Activated CD8-positive, alpha-beta T cell treated with anti-CD3 and anti-CD28 coated beads for 36 hours (primary cell): ENCODE data around the gene DAPK1. TPM values are rescaled to one million over a fixed set of nuclear protein-coding genes. Genes with fewer than 3 reads are reported as not detected.

Experiments used
- ATAC-seq: fragments of 200-7000 bp; cut with Tn5 transposase; one replicate; pipeline ENCODE4 v1.10.0; 2021; ENCODE audit warnings: mild to moderate bottlenecking, moderate library complexity
- CTCF ChIA-PET: fragments of 350-600 bp; sonication (Branson Sonifier 250); formaldehyde crosslinking; loops from one replicate; lab custom pipeline; 2021; ENCODE audit warnings: antibody characterized with exemption; lab: Charles Lee
- POLR2A ChIA-PET: fragments of 350-600 bp; sonication (Branson Sonifier 250); formaldehyde crosslinking; loops from one replicate; lab custom pipeline; 2021; ENCODE audit warnings: antibody characterized with exemption; lab: Charles Lee
- DNase-seq: peaks from one replicate; pipeline ENCODE4 v3.0.0-alpha.2; 2020
- H3K27ac Mint-ChIP-seq: one replicate; pipeline ENCODE4 v1.8.0; 2021; ENCODE audit warnings: mild to moderate bottlenecking, mixed read lengths
- H3K27me3 Mint-ChIP-seq: one replicate; pipeline ENCODE4 v1.8.0; 2021; ENCODE audit warnings: mixed read lengths
- H3K36me3 Mint-ChIP-seq: one replicate; pipeline ENCODE4 v1.8.0; 2021; ENCODE audit warnings: low read depth, mixed read lengths
- H3K4me1 Mint-ChIP-seq: one replicate; pipeline ENCODE4 v1.8.0; 2021; ENCODE audit warnings: low read depth, mixed read lengths
- H3K4me3 Mint-ChIP-seq: one replicate; pipeline ENCODE4 v1.8.0; 2021; ENCODE audit warnings: mild to moderate bottlenecking, moderate library complexity, mixed read lengths
- H3K9me3 Mint-ChIP-seq: one replicate; pipeline ENCODE4 v1.8.0; 2021; ENCODE audit warnings: mixed read lengths
- intact Hi-C: fragments of 100-400 bp; cut with micrococcal nuclease; formaldehyde crosslinking; loops from one replicate; pipeline ENCODE4 v1.10.0; 2022
- total RNA-seq, 2 experiments: library from RNA; stranded (reverse); gene quantifications; one replicate each; pipeline ENCODE4 v1.2.3, GENCODE V29; 2021
- TF ChIP-seq, protein P1 (sequence below): fragments of 200-600 bp; IDR thresholded peaks from one replicate; pipeline ENCODE4 v1.8.0; 2022; ENCODE audit warnings: antibody characterized with exemption, mild to moderate bottlenecking

The DAPK1 gene
- total RNA-seq, 2 experiments from 2014 or later = 1.7 to 2.1 TPM

DNA sequence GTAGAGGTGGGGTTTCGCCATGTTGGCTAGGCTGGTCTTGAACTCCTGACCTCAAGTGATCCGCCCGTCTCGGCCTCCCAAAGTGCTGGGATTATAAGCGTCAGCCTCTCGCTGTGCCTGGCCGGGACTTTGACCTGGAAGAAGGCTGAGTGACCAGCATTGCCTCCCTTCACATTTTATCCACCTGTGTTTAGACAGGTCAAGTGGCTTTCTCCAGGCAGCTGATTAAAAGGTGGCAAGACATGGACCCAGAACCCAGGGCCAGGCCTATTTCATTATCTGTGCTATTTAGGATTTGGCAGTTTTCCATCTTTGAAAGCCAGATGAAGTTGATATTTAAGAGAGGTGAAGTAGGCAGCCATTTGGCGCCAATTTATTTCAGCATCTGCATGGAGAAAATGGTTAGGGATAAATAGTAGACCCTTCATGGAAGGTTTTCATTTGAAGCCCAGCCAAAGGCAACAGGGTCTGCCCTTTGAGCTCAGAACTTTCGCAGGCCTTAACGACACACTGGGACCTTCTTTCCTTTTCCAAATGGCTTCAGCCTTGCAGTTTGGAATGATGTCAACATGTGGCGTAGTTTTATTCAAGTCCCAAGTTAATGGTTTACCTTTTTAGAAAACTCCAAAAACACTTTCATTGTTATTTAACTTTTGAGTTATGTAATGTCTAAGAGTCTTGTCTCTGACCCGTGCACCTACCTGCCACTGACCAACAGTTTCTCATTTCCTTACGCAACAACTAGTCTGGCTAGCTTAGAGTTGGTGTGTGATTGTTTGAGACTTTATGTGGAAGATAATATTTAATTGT lies 8.4 kb downstream of the DAPK1 start:
- Mint-ChIP-seq H3K4me3 (no peak overlapping the region), H3K27ac (no peak overlapping the region), H3K4me1 (peaks cover 6% of the 10 kb centered on the region), H3K36me3 (no peaks in the 10 kb centered on the region), H3K27me3 (peaks cover 9% of the 10 kb centered on the region), H3K9me3 (no peaks in the 10 kb centered on the region)
- ChIA-PET CTCF (no interaction called here), POLR2A (no interaction called here)
- TF ChIP-seq, protein P1, sequence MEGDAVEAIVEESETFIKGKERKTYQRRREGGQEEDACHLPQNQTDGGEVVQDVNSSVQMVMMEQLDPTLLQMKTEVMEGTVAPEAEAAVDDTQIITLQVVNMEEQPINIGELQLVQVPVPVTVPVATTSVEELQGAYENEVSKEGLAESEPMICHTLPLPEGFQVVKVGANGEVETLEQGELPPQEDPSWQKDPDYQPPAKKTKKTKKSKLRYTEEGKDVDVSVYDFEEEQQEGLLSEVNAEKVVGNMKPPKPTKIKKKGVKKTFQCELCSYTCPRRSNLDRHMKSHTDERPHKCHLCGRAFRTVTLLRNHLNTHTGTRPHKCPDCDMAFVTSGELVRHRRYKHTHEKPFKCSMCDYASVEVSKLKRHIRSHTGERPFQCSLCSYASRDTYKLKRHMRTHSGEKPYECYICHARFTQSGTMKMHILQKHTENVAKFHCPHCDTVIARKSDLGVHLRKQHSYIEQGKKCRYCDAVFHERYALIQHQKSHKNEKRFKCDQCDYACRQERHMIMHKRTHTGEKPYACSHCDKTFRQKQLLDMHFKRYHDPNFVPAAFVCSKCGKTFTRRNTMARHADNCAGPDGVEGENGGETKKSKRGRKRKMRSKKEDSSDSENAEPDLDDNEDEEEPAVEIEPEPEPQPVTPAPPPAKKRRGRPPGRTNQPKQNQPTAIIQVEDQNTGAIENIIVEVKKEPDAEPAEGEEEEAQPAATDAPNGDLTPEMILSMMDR = no peak
- ATAC-seq = no peak
- DNase-seq = no peak
- intact Hi-C loops = no loop called here

DNA sequence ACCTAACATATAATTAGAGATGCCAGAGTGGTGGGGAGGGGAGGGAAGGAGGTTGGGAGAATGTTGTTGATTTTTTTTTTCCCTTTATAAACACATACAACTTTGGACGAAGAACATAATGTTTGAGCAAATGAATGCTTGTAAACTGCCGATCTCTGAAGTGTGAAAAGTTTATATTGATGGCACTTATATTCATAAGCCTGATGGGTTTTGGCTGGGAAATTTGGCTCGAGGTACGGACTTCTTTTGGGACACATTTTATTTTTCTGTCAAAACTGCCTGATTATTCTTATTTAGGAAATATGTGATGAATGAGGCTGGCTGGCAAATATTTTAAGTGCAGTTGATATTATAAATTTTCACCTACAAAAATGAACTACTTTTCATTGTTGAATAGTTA lies 9.9 kb downstream of the DAPK1 start:
- CTCF ChIA-PET = interaction anchor here (0.7 kb wide), 1 partner anchor 62 kb away, joined by 4 read pairs; no protein-coding TSS in a partner anchor
- no peaks in the 10 kb centered on the region for H3K9me3 Mint-ChIP-seq

DNA sequence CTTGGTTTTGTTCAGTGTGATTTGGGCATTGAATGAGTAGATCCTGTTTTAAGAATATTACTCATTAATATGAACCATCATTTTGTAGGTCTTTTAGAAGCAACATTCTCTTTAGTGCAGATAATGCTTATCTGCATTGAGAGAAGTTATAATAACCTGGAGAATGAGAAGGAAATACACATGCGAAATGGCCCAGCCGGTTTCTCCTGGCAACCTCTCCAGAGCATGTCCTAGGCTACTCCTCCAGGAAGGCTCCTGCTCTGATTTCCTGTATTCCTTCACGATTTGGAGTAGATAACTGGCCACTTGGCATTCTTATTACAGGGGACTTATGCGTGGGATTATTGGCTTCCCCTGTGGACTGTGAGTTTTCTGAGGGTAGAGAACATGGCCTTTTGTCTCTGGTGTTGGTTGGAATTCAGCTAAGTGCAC lies 12.6 kb downstream of the DAPK1 start:
- no peak for DNase-seq
- no peaks in the 10 kb centered on the region for H3K9me3 Mint-ChIP-seq
- H3K27me3 Mint-ChIP-seq = no peaks in the 10 kb centered on the region
- H3K27ac Mint-ChIP-seq = no peak overlapping the region
- ChIA-PET CTCF (no interaction called here), POLR2A (no interaction called here)
- no peak overlapping the region for H3K4me3 Mint-ChIP-seq
- no peak for ATAC-seq
- H3K4me1 Mint-ChIP-seq = no peaks in the 10 kb centered on the region
- H3K36me3 Mint-ChIP-seq = no peaks in the 10 kb centered on the region
- intact Hi-C loops = no loop called here
- TF ChIP-seq, protein P1 = no peak

More for the DNA sequence above, 9.9 kb downstream of the DAPK1 start:
- H3K27me3 Mint-ChIP-seq = peaks cover 7% of the 10 kb centered on the region
- H3K27ac Mint-ChIP-seq = no peak overlapping the region
- intact Hi-C loops = no loop called here
- peaks cover 5% of the 10 kb centered on the region for H3K4me1 Mint-ChIP-seq
- no peaks in the 10 kb centered on the region for H3K36me3 Mint-ChIP-seq
- TF ChIP-seq, protein P1 = no peak
- H3K4me3 Mint-ChIP-seq = no peak overlapping the region
- DNase-seq = no peak
- no peak for ATAC-seq
- POLR2A ChIA-PET = no interaction called here

DNA sequence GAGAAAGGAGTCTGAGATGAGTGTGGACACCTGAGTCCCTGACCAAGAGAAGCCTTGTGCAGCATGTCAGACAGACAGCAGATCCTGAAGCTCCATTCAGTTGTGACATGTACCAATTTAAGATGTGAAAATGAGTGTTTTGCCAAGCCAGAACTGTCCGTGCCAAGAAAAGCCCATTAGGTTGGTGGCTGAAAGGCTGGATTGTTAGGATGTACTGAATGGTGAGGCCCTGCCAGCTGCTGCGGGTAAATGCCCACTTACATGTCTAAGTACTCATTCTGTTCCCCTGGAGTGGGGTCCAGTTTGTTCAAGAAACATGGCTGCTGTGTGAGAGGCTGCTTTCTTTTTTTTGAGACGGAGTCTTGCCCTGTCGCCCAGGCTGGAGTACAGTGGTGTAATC lies 14.6 kb downstream of the DAPK1 start:
- ATAC-seq = no peak
- POLR2A ChIA-PET = no interaction called here
- Mint-ChIP-seq H3K4me3 (no peak overlapping the region), H3K27ac (no peak overlapping the region), H3K4me1 (no peaks in the 10 kb centered on the region), H3K27me3 (no peaks in the 10 kb centered on the region), H3K9me3 (no peaks in the 10 kb centered on the region), H3K36me3 (no peaks in the 10 kb centered on the region)
- intact Hi-C loops = no loop called here
- no peak for DNase-seq
- CTCF ChIA-PET = no interaction called here
- TF ChIP-seq, protein P1 = no peak

DNA sequence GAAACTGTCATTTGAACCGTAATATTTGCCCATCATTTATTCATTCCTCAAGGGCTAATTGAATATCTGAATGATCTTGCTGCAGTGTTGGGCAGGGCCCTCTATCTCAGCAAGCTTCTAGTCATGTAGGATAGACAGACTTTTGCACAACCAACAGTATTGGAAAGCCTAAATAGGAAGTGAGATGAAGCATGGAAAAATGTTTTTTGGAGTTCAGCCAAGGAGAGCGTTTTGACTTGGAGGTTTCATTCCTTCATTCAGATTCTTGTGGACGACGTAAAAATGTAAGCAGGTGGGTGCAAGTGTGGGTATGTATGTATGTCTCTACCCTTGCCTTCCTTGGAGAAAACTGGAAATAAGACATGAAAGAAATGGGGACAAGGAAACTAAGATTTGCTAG lies 15.5 kb downstream of the DAPK1 start:
- no peak overlapping the region for H3K27ac Mint-ChIP-seq
- H3K4me1 Mint-ChIP-seq = no peaks in the 10 kb centered on the region
- TF ChIP-seq, protein P1 = no peak
- peaks cover 1% of the 10 kb centered on the region for H3K27me3 Mint-ChIP-seq
- no peaks in the 10 kb centered on the region for H3K36me3 Mint-ChIP-seq
- DNase-seq (no peak), ATAC-seq (no peak)
- H3K4me3 Mint-ChIP-seq = no peak overlapping the region
- intact Hi-C loops = no loop called here
- ChIA-PET CTCF (no interaction called here), POLR2A (no interaction called here)
- H3K9me3 Mint-ChIP-seq = no peaks in the 10 kb centered on the region
